HG02973 (cell line): ENCODE measurements around the gene SFMBT2.

Experiments
- ATAC-seq: cut with Tn5 transposase; IDR thresholded peaks from one replicate; pipeline ENCODE4 v1.9.1; 2021; ENCODE audit warnings: moderate library complexity; ENCODE audit not compliant: unreplicated experiment

SFMBT2 gene

DNA sequence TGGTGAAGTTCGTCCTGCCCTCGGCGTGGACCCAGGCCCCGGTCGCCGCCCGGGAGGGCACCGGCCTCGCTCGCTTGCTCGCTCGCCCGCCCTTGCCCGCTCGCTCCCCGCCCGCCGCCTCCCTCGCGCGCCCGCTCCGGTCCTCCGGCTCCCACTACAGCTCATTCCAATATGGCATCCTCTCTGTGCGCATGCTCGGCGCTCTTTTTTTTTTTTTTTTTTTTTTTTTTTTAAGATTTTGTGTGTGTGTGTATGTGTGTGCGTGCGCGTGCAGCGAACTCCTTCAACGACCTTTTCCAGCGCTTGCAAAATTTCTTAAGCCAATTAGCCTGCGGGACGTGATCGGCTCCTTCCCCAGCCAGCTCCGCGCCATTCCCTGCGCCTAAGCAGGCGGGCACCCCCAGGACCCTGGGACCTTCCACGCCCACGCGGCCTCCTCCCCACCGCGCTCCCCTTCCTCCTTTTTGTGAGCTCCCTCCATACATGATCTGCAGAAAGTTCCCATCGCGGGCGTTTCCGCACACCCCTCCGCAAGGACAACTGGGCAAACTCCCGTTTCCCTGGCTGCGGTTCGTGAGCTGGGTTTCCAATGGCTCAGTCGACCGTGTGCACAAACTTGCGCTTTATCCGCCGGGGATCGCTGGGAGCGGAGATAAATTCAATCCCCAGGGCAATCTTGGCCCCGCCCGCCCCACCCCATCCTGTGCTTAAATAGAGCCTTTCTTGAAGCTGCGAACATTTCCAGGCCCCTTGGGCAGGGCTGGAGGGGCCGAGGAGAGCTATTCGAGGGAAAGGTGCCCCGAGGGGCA, at the start of gene SFMBT2:
TSS of gene SFMBT2 (minus strand) at position 173 of the 809 bp plus-strand sequence. CDS start 29,136 bp downstream, outside the sequence.
- ATAC-seq = peak; percentile 29

DNA sequence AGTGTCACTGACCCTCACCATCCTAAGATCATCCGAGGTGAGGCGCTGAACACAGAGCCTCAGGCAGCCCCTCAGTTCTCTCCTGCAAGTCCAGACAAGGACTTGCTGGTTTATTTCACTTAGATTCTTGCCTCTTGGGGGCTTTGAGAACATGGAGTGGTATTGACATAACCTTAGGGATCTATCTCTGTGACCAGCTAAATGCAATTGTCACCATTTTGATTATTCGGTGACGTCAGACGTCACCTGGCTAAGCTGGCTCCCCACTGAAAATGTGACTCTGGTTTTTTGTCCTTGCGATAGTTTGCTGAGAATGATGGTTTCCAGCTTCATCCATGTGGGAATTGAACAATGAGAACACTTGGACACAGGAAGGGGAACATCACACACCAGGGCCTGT, 49.2 kb upstream of the SFMBT2 start:
- no peak for ATAC-seq

DNA sequence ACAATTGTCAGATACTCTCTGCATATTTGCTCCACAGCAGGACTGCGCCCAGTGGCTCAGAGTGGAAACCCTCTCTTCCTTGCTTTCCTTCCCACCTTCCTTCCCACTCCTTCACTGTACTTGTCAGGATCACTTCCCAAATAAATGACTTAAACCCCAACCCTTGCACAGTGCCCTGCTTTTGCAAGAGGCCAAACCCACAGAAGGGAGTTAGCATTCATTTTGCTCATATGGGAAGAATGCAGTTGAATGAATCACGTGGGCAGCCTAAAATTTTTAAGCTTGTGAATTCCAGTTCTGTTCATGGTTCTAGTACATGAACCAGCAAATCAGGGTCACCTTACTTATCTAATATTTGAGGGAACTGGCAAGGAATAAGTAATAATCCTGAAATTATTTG, 47.7 kb upstream of the SFMBT2 start:
- no peak for ATAC-seq

DNA sequence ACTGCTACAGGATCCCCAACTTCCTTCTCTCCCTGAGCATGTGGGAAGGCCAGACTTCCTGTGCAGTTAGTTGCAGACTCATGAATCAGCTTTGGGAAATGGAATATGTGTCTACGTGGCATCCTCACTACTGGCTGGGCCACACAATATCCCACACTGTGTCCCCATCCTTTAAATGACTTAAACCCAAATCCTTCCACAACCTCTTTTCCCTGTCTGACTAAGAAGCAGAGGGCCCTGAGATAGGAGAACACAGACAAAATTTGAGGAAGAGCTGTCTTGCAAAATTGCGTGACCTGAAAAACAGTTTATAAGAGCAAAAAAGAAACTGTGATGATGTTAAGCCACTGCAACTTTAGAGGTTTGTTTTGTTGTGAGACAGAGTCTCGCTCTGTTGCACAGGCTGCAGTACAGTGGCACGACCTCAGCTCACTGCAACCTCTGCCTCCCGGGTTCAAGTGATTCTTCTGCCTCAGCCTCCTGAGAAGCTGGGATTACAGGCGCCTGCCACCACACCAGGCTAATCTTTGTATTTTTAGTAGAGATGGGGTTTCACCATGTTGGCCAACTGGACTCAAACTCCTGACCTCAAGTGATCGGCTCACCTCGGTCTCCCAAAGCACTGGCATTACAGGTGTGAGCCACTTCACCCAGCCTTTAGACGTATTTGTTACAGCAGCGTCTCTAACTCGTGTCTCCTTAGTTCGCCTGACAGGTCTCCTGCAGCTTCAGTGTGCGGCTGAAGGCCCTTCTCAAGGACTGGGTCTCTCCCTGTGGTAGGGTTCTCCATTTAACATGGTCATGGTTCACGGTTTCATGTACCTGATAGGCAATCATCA, 46.9 kb upstream of the SFMBT2 start:
- ATAC-seq = peak; percentile 69

DNA sequence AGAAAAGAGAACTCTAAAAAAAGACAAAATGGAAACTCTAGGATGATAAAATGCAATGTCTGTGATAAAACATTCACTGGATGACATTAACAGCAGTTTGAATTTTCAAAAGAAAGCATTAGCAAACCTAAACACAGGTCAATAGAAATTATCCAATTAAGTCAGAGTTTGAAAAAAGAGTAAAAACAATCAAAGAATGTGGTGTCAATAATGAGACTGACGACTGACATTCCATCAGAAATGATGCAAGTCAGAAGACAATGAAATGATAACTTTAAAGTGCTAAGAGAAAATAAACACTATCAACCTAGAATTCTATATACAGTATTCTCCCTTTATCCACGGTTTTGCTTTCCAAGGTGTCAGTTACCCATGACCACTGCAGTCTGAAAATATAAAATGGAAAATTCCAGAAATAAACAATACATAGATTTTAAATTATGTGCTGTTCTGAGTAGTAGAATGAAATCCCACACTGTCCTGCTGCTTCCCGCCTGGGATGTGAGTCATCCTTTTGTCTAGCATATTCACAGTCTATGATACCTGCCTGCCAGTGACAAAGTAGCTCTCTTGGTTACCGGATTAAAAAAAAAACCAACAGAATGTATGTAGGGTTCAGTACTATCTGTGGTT, 38.3 kb upstream of the SFMBT2 start:
- no peak for ATAC-seq

DNA sequence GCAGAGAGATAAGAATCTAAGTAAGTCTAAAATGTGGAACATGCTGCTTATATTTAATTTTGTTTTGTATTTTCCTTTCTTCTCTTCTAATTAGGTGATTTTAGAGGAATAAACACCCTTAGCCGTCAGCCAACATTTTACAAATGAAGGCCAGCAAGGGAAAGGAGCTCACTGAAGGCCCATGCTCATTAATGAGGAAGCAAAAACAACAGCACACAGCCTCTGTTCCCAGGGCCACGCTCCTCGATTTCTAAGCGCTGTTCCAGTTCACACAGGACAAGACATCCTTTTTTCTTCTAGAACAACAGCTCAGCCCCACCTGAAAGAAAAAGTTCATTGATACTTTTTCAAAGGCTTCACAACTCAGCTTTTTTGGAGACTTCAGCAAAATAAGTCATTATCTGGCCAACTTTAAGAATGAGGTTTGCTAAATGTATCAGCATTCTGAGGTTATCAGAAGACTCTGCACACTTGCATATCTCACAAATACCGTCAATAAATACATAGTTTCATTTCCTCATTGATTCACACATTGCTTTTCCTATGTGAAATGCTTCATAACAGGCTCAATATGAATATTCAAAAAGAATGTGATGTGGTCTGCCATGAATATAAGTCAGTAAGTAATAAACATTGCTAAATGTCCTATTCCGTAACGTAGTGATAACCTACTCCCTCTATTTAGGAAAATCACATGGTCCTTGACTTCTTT, 34.8 kb upstream of the SFMBT2 start:
- ATAC-seq = peak; percentile 75

DNA sequence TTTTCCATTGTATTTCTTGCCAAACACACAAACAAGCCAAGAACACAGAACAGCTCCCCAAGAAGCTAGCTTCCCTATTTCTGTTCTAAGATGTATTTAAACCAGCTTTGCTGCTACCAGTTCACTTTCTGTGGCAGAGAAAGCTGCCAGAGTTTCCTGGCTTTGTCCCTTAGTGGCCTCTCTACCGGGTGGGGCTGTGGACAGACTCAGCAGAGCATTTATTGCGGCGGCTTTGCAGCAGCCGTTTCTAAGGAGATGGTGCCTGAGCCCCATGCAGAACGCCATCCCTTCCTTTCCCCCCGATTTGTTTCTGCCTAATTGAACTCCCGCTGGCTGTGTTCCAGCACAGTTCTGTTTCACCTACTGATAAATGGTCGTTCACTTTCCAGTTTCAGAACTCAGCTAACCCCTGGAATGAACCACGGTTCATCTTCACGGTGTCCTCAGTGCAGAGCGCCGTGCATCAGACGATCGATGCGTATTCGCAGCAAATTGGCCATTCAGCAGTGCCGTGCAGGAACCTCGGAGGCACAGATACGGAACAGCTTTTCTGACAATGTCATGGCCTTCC, 33.8 kb upstream of the SFMBT2 start:
- no peak for ATAC-seq

DNA sequence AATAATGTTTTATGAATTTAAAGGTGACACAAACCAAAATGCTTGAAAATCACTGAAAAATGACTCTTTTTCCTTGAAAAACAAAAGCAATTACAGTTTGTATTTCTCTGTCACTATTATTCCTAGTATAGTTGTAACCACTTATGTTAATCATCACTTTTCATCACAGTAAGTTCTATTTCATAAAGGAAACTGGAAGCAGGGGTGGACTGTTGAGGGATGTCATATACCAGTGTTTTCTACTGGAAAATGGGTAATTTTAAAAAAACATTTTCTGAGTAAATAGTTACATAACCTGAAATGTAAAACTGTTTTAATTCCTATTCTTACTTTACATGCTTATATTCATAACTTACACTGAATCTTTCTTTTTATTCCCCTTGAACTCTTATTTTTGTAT, 32.2 kb upstream of the SFMBT2 start:
- no peak for ATAC-seq

DNA sequence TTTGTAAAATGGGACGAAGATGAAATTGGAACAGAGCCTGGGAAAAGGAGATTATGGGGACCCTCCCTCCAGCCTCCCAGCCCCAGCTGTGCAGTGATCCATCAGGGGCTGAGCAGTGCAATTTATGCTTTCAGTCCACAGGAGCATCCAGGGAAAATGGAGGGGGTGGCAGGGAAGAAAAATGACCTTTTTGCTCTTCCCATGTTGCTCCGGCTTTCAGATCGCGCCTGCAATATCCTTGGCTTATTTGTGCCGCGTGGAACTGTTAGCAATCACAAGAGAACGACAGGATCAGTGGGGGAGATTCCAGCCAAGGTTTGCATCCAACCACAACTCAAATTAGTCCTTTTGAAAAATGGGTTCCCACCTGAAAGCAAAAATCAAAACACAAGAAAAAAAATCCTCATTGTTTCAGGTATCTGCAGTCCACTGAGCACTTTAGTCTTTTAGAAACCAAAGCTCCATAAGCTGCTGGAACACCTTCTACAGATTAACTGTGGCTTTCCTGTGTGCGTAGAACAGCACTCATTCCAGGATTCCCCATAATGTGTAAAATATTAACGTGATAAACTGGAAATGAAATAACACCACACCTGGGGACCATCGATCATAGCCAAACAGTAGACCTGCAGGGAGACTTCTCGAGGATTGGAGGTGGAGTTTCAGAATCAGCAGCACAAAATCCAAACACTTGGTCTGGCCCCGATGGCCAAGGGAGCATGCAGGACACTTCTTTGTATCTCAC, 30.7 kb upstream of the SFMBT2 start:
- no peak for ATAC-seq

DNA sequence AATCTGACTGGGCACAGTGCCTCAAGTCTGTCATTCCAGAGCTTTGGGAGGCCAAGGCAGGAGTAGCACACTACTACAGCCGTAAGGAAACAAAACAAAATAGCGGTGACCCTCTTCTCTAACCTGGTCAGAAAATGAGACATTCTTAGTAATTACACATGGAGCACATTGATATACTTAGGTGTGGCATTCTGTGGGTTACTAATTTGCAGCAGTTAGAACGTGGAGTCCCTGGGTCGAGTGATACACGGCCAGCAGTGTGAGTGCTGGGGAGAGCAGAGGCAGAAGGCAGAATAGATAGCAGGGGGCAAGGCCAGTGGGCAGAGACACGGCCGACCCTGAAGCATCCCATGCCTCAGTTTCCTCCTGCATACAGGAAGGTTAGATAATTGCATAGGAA, 28.9 kb upstream of the SFMBT2 start:
- ATAC-seq = no peak

DNA sequence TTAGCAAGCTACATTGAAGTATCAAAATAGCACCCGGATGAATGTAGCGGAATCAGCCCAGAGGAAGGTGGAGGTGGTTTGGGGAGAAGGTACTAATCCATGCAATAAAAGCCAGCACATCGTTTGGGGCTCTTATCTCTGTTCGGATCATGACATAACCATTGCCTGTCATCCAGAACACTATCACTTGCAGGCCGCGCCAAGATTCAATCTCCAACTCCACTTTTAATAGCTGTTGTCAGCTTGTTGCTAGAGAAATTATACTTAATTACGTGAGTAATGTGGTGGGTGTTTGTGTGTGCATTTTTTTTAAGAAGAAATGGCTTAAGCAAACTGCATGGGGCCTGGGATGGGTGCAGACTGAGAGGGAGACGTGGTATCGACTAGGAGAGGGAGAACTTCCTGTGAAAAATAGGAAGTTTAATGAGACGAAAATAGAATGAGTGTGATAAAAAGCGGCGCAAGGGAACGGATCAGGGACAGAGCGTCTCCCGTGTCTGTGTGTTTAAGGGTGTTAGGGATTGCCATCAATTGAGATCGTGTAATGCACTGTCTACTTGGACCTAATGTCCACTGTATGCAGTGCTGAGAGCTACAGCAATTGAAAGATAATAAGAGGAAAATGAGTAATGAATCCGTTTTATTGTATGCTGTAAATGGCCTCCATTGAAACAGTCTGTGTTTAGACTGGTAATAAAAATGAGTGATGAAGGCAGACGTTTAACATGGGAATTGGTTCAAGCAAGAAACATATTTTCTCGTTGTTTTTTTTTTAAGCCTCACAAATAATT, 27.6 kb upstream of the SFMBT2 start:
- ATAC-seq = no peak

DNA sequence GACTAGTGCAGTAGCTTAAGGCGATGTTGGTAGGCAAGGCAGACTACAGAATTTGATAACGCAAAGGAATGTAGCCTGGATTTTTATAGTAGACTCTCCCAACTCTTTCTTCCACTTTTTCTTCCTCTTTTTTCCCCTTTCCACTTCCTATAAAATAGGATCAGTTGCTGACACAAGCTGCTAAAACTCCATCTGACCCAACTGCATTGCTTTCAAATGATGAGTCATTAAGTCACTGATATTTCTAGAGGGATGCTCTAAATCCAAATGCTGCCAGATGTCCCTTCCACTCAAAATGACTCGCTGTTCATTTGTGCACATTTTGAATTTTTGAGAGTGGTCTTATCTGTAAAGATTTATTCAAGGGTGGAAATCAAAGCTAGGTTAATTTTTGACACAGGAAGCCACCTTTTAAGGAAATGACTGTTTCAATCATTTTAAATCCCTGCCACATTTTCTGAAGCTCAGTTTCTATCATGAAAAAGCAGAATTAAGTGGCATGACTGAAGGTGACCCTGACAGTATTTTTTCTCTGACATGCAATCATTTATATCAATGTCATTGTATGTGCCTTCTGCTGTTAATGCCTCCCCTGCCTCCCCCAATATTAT, 25.8 kb upstream of the SFMBT2 start:
- no peak for ATAC-seq

DNA sequence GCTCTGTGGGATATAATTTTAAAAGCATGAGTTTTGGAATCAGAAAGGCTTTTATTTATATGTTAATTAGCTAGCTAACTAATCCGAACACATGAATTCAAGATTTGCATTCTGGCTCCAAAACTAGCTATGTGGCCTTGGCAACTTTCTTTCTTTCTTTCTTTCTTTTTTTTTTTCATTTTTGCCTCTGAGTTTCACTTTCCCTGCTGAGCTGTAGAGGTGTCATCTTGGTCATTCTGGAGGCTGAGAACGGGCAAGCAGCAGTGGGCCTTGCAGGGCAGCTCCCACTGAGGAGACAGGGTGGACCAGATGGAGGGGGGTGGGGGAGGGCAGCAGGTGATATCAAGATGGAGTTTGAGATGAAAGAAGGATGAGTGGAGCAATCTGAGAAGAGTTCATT, 24.8 kb upstream of the SFMBT2 start:
- ATAC-seq = peak; percentile 59

DNA sequence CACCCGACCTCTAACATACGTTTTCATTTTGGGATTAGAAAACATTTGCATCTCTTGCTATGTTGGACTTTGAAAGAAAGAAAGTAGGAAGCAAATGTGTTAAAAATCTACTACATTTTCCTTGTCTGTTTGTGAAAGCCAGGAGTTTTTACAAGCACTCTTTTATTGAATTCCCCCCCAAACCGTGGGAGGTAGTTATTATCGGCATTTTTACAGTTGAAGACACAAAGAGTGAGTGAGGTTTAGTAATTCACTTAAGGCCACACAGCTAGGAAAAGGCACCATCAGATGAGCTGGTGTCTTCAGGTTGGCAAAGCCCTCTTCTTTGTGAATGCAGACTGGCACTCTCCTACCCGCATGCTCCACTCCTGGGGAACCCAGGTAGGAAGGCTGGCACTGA, 23.5 kb upstream of the SFMBT2 start:
- ATAC-seq = no peak

DNA sequence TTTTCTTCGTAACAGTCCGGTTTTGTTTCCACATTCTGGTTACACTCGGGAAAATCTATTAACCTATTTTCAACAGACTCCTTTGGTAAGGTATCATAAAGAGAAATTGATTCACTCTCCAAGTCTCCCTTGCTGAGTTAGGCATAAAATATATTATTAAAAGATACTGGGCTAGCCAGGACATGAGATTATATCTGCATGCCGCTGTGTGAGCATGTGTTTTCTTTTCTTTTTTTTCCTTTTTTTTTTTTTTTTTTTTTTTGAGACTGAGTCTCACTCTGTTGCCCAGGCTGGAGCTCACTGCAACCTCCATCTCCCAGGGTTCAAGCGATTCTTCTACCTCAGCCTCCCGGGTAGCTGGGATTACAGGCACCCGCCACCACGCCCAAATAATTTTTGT, 23.0 kb upstream of the SFMBT2 start:
- no peak for ATAC-seq

DNA sequence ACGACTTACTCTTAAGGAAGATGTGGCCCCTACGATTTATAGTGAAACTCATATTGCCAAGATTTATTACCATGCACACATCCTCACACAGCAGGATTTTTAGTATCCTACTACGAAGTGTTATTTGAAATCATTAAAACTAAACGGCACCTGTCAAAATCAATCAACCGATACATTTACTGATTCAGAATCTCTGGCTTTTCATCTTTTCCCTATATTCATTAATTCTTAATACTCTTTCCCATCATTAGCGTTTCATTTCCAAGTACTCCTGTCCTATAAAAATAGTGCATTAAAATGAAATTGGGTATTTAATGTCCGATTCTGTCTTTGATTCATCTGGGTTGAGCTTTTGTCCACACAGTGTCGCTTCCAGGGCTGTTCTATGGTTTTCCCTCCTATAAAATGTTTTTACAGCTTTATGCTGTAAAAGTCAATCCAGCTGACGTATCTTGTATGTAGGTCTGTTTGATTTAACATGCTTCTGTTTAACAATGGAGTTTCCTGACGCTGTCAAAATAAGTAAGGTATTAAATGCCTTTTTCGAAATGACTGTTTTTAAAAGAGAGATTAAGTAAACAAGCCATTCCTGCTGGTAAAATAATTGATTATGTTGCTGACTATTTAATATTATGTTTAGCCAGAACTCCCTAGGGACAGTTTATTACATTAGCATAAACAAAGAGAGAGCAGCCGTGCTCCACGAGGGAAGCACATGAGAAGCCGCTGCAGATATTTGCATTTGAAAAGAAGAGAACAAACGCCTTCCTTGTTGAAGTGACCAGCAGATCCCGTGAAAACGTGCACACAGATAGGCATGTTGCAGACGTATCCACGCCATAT, 22.3 kb upstream of the SFMBT2 start:
- ATAC-seq = no peak

DNA sequence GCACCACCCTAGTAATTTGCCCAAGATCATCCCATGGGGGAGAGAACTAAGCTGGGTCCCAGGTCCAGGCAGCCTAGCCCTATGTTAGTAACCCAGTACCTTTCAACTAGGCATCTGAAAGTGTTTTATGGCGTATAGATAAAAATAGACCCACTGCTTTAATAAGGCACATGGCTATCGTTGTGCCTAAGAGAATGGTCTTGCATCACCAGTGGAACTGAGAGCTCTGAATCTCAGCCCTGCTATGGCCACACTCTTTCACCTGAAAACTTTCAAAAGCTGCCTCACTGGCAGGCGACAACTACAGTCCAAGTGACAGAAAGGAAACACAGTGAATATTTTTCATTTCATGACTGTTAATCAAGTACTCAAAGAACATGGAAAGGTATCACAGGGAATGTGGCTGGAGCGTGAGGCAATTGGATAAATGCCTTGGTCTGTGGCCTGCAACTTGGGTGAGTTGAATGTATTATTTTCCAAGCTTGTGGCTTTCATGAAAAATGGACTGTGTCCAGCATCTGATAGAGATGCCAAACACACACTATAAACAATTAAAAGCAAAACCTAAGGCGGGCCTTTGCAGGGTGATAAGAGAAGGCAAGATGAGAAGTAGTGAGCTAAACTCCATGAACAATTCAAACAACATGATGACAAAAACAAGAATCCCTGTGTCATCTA, 18.0 kb upstream of the SFMBT2 start:
- ATAC-seq = no peak
